Stimulated activated CD4-positive, alpha-beta T cell treated with anti-CD3 and anti-CD28 coated beads, Interleukin-12 subunit alpha, Interleukin-12 subunit beta, amount 100 ng/mL, for 24 hours (primary cell): ENCODE results near the gene ZNF627.
"Not testable (repeated sequence)": the region's sequence is repeated elsewhere in the genome, so short reads cannot be mapped to it uniquely, and the experiment has no call there.

Experiments
- DNase-seq, 2 experiments: peaks; one replicate each; pipeline ENCODE4 v3.0.0-alpha.2; 2020; ENCODE audit warnings: low read depth in 2 of 2

Gene ZNF627

GRCh38 chr19:11597202-11598102 is at the start of gene ZNF627:
Gene ZNF627, plus strand, starts transcription at chr19:11597483. Its CDS starts 145 bp downstream, at chr19:11597628.
- DNase-seq = peak; percentile 92 to 99

- DNase-seq = no peak
Measured at GRCh38 chr19:11547929-11548700, 49.2 kb upstream of the ZNF627 start.

GRCh38 chr19:11549386-11549953 is 47.8 kb upstream of the ZNF627 start:
- DNase-seq = no peak

- no peak for DNase-seq
Measured at GRCh38 chr19:11550265-11550664, 47.0 kb upstream of the ZNF627 start.

- no peak for DNase-seq
Measured at GRCh38 chr19:11551603-11552235, 45.6 kb upstream of the ZNF627 start.

GRCh38 chr19:11552666-11553372 is 44.5 kb upstream of the ZNF627 start:
- no peak for DNase-seq

- no peak for DNase-seq
Measured at GRCh38 chr19:11554160-11554559, 43.1 kb upstream of the ZNF627 start.

GRCh38 chr19:11555246-11555645 is 42.0 kb upstream of the ZNF627 start:
- DNase-seq = no peak

GRCh38 chr19:11556634-11557420 is 40.5 kb upstream of the ZNF627 start:
- DNase-seq = no peak

- peak; percentile 94 to 95 for DNase-seq
Measured at GRCh38 chr19:11558881-11559828, 38.1 kb upstream of the ZNF627 start, which contains the start of gene ELOF1. Gene ELOF1, minus strand, starts transcription at chr19:11559230. Its CDS starts 4,883 bp downstream, at chr19:11554347.

- DNase-seq = no peak
Measured at GRCh38 chr19:11560404-11561051, 36.8 kb upstream of the ZNF627 start.

GRCh38 chr19:11563532-11563931 is 33.8 kb upstream of the ZNF627 start:
- no peak for DNase-seq

GRCh38 chr19:11564082-11564807 is 33.0 kb upstream of the ZNF627 start:
- DNase-seq = not testable (repeated sequence)

- not testable (repeated sequence) for DNase-seq
Measured at GRCh38 chr19:11565649-11565980, 31.7 kb upstream of the ZNF627 start.

- no peak for DNase-seq
Measured at GRCh38 chr19:11566164-11566563, 31.1 kb upstream of the ZNF627 start.

GRCh38 chr19:11570039-11570462 is 27.2 kb upstream of the ZNF627 start:
- DNase-seq = no peak

- DNase-seq = not testable (repeated sequence)
Measured at GRCh38 chr19:11573354-11573753, 23.9 kb upstream of the ZNF627 start.

GRCh38 chr19:11573763-11574162 is 23.5 kb upstream of the ZNF627 start:
- not testable (repeated sequence) for DNase-seq
